Vagina (tissue), 2 donors: ENCODE data around the gene ANKRD44. TPM values are rescaled to one million over a fixed set of nuclear protein-coding genes. Genes with fewer than 3 reads are reported as not detected.

Experiments used
- DNase-seq, 2 donors: peaks; one replicate each; pipeline ENCODE4 v3.0.0-alpha.2; 2017; ENCODE audit errors: extremely low spot score in 2 of 2
- H3K27ac ChIP-seq: fragments of 200-600 bp; sonication (generic); one replicate; pipeline ENCODE4 v1.5.1; 2019
- H3K27me3 ChIP-seq: fragments of 200-600 bp; sonication (generic); one replicate; pipeline ENCODE4 v1.5.1; 2019
- H3K36me3 ChIP-seq, 2 donors: fragments of 200-600 bp; sonication (generic); one replicate each; pipeline ENCODE4 v1.5.1; 2017 to 2019
- H3K4me1 ChIP-seq: fragments of 200-600 bp; sonication (generic); one replicate; pipeline ENCODE4 v1.5.1; 2019
- H3K4me3 ChIP-seq, 2 donors: fragments of 200-600 bp; sonication (generic); 1 replicate in 1 of 2; 2 replicates in 1 of 2; pipeline ENCODE4 v1.5.1; 2016 to 2019
- H3K9me3 ChIP-seq: fragments of 200-600 bp; sonication (generic); one replicate; pipeline ENCODE4 v1.5.1; 2019
- POLR2A ChIP-seq, 2 donors: fragments of 450-650 bp; IDR thresholded peaks; one replicate each; pipeline ENCODE4 v1.6.1; 2017; ENCODE audit warnings: antibody characterized with exemption in 2 of 2, mild to moderate bottlenecking in 2 of 2, moderate library complexity in 2 of 2
- POLR2AphosphoS5 ChIP-seq, 2 donors: sonication (generic); formaldehyde crosslinking; IDR thresholded peaks; one replicate each; pipeline ENCODE4 v1.9.0; 2017; ENCODE audit warnings: antibody characterized with exemption in 2 of 2, mild to moderate bottlenecking in 2 of 2, low read depth in 1 of 2; ENCODE audit not compliant: insufficient read depth in 1 of 2
- intact Hi-C: fragments of 100-400 bp; cut with DNase I; formaldehyde crosslinking; loops from one replicate; pipeline ENCODE4 v1.15.1; 2023
- total RNA-seq: library from RNA; depleted of rRNA; stranded (reverse); fragments of >200 nt; gene quantifications from one replicate; pipeline ENCODE4 v1.2.3, GENCODE V29; 2016
- TF ChIP-seq, protein P1 (sequence below), 3 experiments: fragments of 450-650 bp in 2 of 3; fragments of 200-600 bp in 1 of 3; sonication (generic) in 1 of 3; IDR thresholded peaks; one replicate each; pipeline ENCODE4 v1.5.1; 2017 to 2019; ENCODE audit warnings: antibody characterized with exemption in 3 of 3, mild to moderate bottlenecking in 2 of 3, moderate library complexity in 2 of 3

ANKRD44 gene
- total RNA-seq, 1 donor from 2014 or later: 46.4 TPM

- Histone ChIP-seq H3K27me3 (no peaks in the 10 kb centered on the region), H3K4me1 (no peaks in the 10 kb centered on the region), H3K27ac (no peak overlapping the region), H3K9me3 (no peaks in the 10 kb centered on the region), H3K36me3 (no peaks in the 10 kb centered on the region), H3K4me3 (no peak overlapping the region)
- no peak for TF ChIP-seq POLR2A (IDR thresholded peaks at IDR 0.05)
- TF ChIP-seq POLR2AphosphoS5 (IDR thresholded peaks at IDR 0.05; ENCODE audit: insufficient read depth in 1 of 2, low read depth in 1 of 2): no peak
- TF ChIP-seq, protein P1, sequence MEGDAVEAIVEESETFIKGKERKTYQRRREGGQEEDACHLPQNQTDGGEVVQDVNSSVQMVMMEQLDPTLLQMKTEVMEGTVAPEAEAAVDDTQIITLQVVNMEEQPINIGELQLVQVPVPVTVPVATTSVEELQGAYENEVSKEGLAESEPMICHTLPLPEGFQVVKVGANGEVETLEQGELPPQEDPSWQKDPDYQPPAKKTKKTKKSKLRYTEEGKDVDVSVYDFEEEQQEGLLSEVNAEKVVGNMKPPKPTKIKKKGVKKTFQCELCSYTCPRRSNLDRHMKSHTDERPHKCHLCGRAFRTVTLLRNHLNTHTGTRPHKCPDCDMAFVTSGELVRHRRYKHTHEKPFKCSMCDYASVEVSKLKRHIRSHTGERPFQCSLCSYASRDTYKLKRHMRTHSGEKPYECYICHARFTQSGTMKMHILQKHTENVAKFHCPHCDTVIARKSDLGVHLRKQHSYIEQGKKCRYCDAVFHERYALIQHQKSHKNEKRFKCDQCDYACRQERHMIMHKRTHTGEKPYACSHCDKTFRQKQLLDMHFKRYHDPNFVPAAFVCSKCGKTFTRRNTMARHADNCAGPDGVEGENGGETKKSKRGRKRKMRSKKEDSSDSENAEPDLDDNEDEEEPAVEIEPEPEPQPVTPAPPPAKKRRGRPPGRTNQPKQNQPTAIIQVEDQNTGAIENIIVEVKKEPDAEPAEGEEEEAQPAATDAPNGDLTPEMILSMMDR (IDR thresholded peaks at IDR 0.05): no peak
- intact Hi-C loops: no loop called here
- DNase-seq: no peak
These were observed 11.6 kb upstream of the ANKRD44 start for GRCh38 chr2:197322143-197322542.

GRCh38 chr2:197315371-197315770, 4.8 kb upstream of the ANKRD44 start:
- intact Hi-C loops: loop anchor here (10.0 kb wide), 2 partner anchors 121 to 191 kb away; no protein-coding TSS in a partner anchor
- H3K27ac ChIP-seq: no peak overlapping the region
- H3K4me3 ChIP-seq: no peak overlapping the region
- no peaks in the 10 kb centered on the region for H3K36me3 ChIP-seq
- no peaks in the 10 kb centered on the region for H3K4me1 ChIP-seq
- no peaks in the 10 kb centered on the region for H3K9me3 ChIP-seq
- TF ChIP-seq, protein P1 (IDR thresholded peaks at IDR 0.05): no peak
- TF ChIP-seq POLR2AphosphoS5 (IDR thresholded peaks at IDR 0.05; ENCODE audit: insufficient read depth in 1 of 2, low read depth in 1 of 2) (no peak), POLR2A (IDR thresholded peaks at IDR 0.05) (no peak)
- H3K27me3 ChIP-seq: no peaks in the 10 kb centered on the region
- no peak for DNase-seq

DNA sequence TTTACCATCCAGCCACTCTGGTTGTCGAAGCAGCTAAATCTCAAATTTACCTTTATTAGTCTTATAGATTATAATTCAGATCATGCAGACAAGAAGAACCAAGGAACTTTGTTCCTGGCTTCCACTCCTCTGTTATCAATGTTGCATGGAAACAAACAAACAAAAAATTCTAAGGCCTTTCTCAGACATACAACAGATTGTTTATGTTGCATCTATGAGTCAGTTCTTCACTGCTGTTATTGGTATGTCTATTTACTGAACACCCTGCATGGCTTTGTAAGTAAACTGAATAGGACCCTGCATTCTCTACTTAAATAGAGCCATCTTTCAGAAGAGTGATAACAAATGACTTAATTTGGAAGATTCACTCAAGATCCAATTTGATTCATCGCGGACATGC, 1.6 kb upstream of the ANKRD44 start:
- intact Hi-C loops: loop anchor here (10.0 kb wide), 2 partner anchors 117 to 187 kb away; no protein-coding TSS in a partner anchor
- Histone ChIP-seq H3K27ac (no peak overlapping the region), H3K4me1 (peaks cover 25% of the 10 kb centered on the region), H3K4me3 (no peak overlapping the region), H3K9me3 (no peaks in the 10 kb centered on the region), H3K27me3 (no peaks in the 10 kb centered on the region), H3K36me3 (no peaks in the 10 kb centered on the region)
- TF ChIP-seq POLR2A (IDR thresholded peaks at IDR 0.05) (no peak), POLR2AphosphoS5 (IDR thresholded peaks at IDR 0.05; ENCODE audit: insufficient read depth in 1 of 2, low read depth in 1 of 2) (no peak)
- TF ChIP-seq, protein P1 (IDR thresholded peaks at IDR 0.05): no peak
- no peak for DNase-seq

GRCh38 chr2:197311421-197312033, 947 bp upstream of the ANKRD44 start:
- peak overlapping the region; percentile 76 to 85 for H3K4me3 ChIP-seq
- TF ChIP-seq POLR2AphosphoS5 (IDR thresholded peaks at IDR 0.05; ENCODE audit: insufficient read depth in 1 of 2, low read depth in 1 of 2) (no peak), POLR2A (IDR thresholded peaks at IDR 0.05) (no peak)
- TF ChIP-seq, protein P1 (IDR thresholded peaks at IDR 0.05): no peak
- no peaks in the 10 kb centered on the region for H3K27me3 ChIP-seq
- intact Hi-C loops: loop anchor here (10.0 kb wide), 2 partner anchors 117 to 187 kb away; no protein-coding TSS in a partner anchor
- no peaks in the 10 kb centered on the region for H3K36me3 ChIP-seq
- no peak overlapping the region for H3K27ac ChIP-seq
- peaks cover 32% of the 10 kb centered on the region for H3K4me1 ChIP-seq
- DNase-seq: no peak
- H3K9me3 ChIP-seq: no peaks in the 10 kb centered on the region

GRCh38 chr2:197310987-197311420, 424 bp upstream of the ANKRD44 start:
- no peak for DNase-seq
- intact Hi-C loops: loop anchor here (10.0 kb wide), 2 partner anchors 116 to 186 kb away; no protein-coding TSS in a partner anchor
- Histone ChIP-seq H3K9me3 (no peaks in the 10 kb centered on the region), H3K4me3 (peak overlapping the region; percentile 76 to 85), H3K27ac (peak overlapping the region; percentile 80), H3K27me3 (no peaks in the 10 kb centered on the region), H3K36me3 (no peaks in the 10 kb centered on the region), H3K4me1 (peaks cover 37% of the 10 kb centered on the region)
- TF ChIP-seq, protein P1 (IDR thresholded peaks at IDR 0.05): no peak
- no peak for TF ChIP-seq POLR2AphosphoS5 (IDR thresholded peaks at IDR 0.05; ENCODE audit: insufficient read depth in 1 of 2, low read depth in 1 of 2)
- no peak for TF ChIP-seq POLR2A (IDR thresholded peaks at IDR 0.05)
